Fibroblast of the aortic adventitia (primary cell): Measurements from ENCODE around the gene SPN. TPM values are rescaled to one million over a fixed set of nuclear protein-coding genes. Genes with fewer than 3 reads are reported as not detected.
"Not testable (repeated sequence)": the region's sequence is repeated elsewhere in the genome, so short reads cannot be mapped to it uniquely, and the experiment has no call there.

Source experiments
- DNase-seq: peaks from one replicate; pipeline ENCODE4 v3.0.0-alpha.2; 2010; ENCODE audit warnings: low read depth
- H3K4me3 ChIP-seq: 2 replicates; pipeline ENCODE4 v1.5.1; 2011; ENCODE audit warnings: low read depth, mild to moderate bottlenecking, control low read depth, low read length, moderate library complexity
- total RNA-seq: library from RNA; depleted of rRNA; stranded (reverse); fragments of >200 nt; gene quantifications from 2 replicates; pipeline ENCODE4 v1.2.3, GENCODE V29; 2012; ENCODE audit warnings: low replicate concordance
- TF ChIP-seq, protein P1 (sequence below): IDR thresholded peaks from 2 replicates; pipeline ENCODE4 v1.5.1; 2011; ENCODE audit warnings: mild to moderate bottlenecking, low read length, control low read depth, inconsistent platforms; ENCODE audit not compliant: insufficient read depth

The SPN gene
- total RNA-seq, 1 donor: not detected

DNA sequence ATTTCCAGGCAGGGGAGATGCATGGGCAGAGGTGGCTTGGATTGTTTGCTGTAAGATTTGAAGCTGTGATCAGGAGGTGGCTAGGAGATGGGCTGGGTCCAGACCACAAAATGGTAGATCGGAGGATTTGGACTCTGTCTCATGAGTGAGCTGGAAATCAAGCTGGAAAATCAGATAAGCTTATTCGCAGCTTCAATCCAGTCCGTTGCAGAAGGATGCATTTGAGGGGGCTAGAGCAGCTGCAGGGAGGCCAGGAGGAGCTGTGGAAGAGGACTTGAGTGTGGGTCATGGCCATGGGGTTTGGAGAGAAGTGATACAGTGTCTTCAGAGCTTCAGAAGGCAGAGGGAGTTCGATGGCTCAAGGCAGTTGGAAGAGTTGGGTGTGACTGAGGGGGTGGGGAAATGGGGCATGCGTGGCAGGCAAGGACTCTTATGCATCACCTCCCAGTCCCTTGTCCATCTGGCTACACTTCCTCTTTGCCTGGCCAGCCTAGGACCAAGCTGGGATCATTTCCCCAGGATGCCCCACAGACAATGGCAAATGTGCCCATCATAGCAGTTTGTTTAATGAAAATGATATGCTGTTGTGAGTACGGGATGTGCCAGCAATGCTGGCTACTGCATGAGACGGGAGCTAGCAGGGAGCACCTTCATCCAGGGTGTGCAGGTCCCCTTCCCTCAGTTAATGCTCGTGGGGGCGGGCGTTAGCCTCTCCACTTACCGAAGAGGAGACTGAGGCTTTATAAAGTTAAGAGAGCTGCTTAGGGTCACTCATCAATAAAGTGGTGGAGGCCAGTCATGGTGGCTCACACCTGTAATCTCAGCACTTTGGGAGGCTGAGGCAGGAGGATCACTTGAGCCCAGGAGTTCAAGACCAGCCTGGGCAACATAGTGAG is 36.5 kb downstream of the SPN start:
- DNase-seq: no peak
- TF ChIP-seq, protein P1, sequence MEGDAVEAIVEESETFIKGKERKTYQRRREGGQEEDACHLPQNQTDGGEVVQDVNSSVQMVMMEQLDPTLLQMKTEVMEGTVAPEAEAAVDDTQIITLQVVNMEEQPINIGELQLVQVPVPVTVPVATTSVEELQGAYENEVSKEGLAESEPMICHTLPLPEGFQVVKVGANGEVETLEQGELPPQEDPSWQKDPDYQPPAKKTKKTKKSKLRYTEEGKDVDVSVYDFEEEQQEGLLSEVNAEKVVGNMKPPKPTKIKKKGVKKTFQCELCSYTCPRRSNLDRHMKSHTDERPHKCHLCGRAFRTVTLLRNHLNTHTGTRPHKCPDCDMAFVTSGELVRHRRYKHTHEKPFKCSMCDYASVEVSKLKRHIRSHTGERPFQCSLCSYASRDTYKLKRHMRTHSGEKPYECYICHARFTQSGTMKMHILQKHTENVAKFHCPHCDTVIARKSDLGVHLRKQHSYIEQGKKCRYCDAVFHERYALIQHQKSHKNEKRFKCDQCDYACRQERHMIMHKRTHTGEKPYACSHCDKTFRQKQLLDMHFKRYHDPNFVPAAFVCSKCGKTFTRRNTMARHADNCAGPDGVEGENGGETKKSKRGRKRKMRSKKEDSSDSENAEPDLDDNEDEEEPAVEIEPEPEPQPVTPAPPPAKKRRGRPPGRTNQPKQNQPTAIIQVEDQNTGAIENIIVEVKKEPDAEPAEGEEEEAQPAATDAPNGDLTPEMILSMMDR: no peak
- no peak overlapping the region for H3K4me3 ChIP-seq

DNA sequence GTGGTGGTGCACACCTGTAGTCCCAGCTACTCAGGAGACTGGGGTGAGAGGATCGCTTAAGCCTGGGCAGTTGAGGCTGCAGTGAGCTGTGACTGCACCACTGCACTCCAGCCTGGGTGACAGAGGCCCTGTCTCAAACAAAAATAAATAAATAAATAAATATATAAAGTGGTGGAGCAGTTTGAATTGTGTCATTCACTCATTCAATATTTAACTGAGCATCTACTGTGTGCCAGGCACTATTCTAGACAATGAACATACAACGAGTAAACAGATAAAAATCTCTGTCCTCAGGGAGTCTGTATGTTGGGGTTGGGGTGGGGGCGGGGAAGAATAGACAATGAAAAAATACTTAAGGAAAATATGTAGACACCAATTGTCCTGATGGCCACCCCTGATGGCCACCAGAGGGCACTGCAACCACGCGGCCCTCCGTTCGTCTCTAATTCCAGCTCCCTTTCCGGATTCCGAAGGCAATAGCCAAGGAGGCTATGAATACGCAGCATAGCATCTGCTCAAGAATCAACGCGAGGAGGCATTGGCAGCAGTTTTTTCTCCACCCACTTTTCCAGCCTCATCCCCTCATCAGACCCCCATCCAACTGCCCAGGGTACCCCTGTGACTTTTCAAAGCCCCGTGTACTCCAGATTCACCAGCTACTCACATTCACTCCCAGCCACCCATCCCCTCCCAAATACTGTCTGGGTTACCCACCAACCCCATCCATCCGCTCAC is 37.4 kb downstream of the SPN start:
- DNase-seq: peak; percentile 92
- TF ChIP-seq, protein P1: peak; percentile 95
- no peak overlapping the region for H3K4me3 ChIP-seq

DNA sequence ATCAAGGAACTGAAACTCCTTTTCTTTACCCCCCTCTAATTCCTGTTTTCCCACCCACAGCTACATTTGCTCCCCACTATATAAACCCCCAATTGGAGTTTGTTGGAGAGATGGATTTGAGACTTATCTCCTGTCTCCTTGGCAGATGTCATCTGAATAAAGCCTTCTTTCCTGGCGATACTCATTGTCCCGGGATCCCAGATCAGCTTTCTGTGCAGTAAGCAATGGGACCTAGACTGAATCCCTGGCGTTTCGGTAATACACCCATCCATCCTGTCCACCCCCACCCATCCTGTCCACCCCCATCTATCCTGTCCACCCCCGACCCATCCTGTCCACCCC is 38.1 kb downstream of the SPN start:
- TF ChIP-seq, protein P1: no peak
- H3K4me3 ChIP-seq: no peak overlapping the region
- DNase-seq: no peak

DNA sequence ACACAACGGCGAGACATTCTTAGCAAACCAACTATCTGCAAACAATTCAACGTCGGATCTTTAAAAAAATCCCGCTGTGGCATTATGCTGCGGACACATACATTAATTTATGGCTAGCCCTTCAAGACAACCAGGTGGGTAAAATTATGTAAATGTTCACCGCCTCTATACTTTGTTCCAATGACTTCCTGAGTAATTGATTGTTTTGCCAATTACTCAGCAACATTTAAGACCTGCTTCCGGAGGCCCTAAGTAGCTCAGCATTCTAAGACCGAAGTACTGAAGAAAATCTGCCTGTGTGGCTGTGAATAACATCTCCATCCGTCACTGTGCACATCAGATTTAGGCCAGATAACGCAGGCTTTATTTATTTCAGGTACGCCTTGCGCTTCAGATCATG is 39.2 kb downstream of the SPN start:
- TF ChIP-seq, protein P1: no peak
- no peak for DNase-seq
- H3K4me3 ChIP-seq: no peak overlapping the region

DNA sequence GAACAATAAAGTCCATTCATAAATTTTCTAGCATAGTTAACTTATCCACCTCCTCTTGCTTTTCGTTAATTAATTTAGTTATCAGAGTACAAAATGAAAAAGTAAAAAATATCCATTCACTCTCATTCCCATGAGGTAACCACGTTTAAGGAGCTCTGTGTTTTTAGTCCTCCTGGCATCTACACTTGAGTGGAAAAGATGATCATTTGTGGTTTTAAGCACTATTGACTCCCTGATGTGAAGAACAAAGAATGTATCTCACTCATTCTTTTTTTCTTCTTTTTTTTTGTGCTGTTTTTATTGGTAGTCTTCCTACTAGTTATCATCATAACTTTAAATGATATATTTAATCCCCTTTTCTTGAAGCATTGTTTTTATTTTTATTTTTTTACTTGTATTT is 42.0 kb downstream of the SPN start:
- TF ChIP-seq, protein P1: no peak
- no peak for DNase-seq
- H3K4me3 ChIP-seq: no peak overlapping the region

DNA sequence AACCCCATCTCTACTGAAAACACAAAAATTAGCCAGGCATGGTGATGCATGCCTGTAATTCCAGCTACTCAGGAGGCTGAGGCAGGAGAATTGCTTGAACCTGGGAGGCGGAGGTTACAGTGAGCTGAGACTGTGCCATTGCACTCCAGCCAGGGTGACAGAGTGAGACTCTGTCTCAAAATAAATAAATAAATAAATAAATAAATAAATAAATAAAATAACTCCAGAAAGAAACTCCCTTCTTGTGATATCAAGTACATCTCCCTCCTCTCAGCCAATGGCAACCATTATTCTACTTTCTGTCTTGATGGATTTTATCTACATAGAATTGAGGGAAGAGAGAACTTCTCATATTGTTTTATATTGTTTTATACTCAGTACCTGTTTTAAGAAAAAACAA is 44.1 kb downstream of the SPN start:
- not testable (repeated sequence) for DNase-seq, H3K4me3 ChIP-seq

DNA sequence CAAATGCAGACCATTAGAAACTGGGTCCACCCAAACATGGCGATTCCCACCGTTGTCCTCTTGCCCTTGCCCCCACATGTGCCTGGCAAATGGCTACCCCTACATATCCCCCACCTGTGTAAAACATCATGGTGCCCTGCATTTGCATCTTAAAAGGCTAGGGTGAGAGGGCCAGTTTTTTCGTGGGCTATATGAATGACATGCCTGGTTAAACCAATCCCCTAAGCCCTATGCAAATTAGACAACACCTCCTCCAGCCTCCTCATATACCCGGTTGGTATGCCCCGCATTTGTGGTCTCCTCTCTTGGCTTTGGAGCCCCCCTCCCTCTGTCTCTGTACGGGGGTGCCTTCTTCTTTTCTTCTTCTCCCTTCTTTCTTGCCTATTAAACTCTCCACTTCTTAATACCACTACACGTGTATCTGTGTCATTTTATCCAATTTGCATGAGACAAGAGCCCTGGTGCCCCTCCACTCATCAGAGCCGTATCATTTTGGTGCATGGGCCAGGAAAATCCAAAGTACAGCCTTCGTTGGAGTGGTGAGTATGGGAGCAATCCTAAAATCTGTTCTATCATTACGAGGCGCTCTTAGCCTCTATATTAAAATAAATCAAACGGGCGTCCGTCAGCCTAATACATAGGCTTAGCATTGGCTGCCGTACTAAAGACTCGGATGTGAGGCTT is 46.0 kb downstream of the SPN start:
- DNase-seq: no peak
- TF ChIP-seq, protein P1: no peak
- no peak overlapping the region for H3K4me3 ChIP-seq

DNA sequence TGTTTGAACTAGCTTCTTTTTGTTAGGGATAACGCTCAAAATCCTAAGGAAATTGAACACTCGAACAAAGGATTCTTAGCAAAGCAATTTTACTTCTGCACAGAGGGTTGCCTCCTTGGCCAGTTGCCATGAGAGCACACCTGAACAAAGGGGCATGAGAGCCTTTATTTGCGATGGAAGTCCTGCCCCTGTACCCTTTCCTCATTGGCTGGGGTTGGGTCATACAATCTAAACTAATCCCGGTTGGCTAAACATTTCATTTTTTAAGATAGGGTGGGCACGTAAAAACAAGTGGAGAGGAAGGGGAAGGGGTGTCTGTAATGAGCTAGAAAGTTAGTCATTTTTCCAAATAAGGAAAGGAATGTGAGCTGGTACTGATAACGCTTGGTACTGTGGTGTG is 46.6 kb downstream of the SPN start:
- not testable (repeated sequence) for DNase-seq

More for the DNA sequence above, 46.6 kb downstream of the SPN start:
- not testable (repeated sequence) for H3K4me3 ChIP-seq
